HG03565 (cell line): Measurements from ENCODE around the gene SEMA3F.

Experiments
- ATAC-seq: cut with Tn5 transposase; IDR thresholded peaks from one replicate; pipeline ENCODE4 v1.9.1; 2021; ENCODE audit warnings: mild to moderate bottlenecking, moderate library complexity; ENCODE audit not compliant: unreplicated experiment

The SEMA3F gene

DNA sequence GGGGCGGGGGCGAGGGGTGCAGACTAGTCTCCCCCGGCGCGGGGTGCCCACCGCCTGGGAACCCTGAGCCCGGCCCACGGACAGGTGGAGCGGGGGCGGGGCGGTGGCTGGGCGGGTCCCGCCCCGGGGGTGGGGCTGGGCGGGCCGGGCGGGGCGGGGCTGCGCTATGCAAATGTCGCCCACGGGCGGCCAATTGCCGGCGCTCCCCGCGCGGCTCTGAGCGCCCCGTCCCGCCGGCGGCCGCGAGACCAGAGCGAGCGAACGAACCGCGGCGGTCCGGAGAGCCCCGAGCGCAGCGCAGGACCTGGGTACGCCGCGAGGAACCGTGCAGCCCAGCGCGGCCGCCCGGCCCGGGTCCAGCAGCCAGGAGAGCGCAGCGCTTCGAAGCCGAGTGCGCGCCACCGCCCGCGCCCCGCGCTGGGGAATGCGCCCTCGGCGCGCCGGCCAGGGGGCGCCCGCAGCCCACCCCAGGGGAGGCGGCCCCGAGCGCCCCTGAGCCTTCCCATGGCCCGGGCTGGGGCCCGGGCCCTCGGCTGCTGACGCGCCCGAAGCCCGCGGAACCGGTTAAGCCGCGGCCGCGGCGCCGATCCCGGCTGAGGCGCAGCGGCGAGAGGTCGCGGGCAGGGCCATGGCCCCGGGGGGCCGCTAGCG lies at the start of gene SEMA3F:
Gene SEMA3F, plus strand, starts transcription at position 485 of the 651 bp plus-strand sequence. CDS start 4,299 bp downstream, outside the sequence.
- no peak for ATAC-seq

DNA sequence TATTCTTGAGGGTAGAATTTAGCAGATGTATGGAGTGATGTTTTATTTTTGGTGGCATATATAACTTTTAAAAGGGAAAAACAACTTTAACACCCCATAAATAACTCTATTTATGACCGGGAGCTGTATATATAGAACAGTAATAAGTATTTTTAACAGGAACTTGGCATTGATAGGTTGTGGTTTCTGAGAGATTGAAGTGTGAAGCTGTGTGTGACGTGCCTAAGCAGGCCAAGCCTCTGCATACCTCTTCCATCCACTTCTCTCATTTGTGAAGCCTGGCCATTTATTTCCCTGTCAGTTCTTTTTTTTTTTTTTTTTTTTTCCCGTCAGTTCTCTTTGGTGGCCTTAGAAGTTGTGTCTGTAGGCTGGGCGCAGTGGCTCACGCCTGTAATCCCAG lies 43.4 kb upstream of the SEMA3F start:
- no peak for ATAC-seq

DNA sequence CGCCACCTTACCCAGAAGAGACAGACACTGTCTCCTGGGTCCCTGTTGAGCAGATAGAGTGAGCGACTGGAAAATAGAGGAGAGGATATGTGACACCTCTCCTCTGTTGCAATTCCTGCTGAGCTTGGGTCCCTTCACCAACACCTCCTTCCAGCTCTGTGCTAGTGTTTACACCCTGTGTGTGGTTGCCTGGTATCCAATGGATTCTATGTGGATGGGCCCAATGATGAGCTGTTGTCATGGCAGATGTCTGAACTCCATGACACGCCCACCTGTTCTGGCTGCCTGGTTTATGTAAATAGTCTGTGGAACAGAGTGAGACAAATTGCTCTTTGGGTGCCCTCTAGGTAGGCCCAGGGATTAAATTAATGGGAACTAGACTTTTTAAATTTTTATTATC lies 42.7 kb upstream of the SEMA3F start:
- no peak for ATAC-seq

DNA sequence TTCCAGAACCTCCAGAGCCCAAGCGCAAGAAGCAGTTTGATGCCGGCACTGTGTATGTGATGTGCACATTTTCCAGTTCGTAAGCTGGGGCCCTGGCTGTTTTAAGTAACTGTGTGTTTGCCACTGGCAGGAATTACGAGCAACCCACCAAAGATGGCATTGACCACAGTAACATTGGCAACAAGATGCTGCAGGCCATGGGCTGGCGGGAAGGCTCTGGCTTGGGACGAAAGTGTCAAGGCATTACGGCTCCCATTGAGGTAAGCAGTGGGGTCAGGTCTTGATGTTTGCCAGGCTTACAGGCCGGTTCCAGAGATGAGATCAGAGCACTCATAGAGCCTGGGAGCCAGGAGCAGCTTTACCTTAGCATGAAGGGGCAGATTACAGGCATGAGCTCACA lies 38.0 kb upstream of the SEMA3F start:
- no peak for ATAC-seq

DNA sequence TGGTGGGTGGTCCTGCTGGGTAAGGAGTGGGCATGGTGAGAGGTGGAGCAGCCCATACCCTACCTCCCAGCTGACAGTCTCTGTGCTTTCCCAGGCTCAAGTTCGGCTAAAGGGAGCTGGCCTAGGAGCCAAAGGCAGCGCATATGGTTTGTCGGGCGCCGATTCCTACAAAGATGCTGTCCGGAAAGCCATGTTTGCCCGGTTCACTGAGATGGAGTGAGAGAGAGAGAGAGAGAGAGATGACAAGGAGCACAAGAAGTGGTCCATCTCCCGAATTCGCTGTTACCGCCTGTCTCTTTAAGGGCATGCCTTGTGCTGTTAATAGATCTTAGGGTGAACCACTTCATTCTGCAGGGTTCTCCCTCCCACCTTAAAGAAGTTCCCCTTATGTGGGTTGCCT lies 36.9 kb upstream of the SEMA3F start:
- ATAC-seq: no peak

DNA sequence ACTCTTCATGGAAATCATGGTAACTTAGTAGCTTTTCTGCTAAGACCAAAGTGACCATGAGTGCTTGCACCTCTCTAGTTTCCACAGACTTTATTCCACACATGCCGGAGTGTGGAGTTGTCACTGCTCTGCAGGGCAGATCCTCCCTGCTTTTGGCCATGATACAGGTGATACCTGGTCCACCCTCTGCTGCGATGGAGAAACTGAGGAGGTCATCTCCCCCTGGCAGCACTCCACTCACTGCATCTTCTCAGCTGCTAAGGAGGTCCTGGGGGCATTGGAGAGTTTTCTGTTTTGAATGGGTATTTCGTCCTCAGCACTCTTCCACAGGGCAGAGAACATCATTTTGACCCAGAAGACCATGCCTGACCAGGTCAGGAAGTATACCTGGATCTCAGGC lies 35.3 kb upstream of the SEMA3F start:
- no peak for ATAC-seq

DNA sequence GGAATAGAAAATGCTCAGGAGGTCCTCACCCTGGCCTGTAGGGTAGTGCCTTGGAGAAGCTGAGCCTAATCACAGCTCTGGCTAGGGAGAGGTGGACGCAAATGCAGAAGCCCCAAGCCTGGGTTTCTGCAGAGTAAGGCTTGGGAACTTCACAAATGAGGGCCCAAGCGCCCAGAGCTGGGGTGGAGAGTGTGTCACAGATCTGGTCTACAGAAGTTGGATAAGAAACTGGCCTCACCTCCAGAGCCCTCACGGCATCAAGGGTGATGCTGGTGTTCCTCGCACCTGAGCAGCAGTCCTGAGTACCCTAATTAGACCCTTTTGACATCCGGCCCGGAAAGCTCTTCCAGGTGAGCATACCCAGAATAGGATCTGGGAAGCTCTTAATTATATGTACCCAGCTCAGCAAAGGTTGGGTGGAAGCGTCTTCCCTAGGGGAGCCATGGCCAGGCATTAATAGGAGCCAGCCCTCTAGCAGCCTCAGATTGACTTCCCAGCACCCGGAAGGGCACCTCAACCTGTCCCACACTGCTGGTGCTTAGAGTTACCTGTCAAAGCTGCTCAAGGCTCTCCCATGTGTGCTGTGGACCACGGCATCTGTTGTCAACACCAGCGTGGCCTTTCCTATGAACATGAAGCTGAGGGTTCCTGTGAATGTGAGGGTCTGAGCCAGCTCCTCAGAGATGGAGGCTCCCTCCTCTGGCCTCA lies 34.6 kb upstream of the SEMA3F start:
- ATAC-seq: no peak

DNA sequence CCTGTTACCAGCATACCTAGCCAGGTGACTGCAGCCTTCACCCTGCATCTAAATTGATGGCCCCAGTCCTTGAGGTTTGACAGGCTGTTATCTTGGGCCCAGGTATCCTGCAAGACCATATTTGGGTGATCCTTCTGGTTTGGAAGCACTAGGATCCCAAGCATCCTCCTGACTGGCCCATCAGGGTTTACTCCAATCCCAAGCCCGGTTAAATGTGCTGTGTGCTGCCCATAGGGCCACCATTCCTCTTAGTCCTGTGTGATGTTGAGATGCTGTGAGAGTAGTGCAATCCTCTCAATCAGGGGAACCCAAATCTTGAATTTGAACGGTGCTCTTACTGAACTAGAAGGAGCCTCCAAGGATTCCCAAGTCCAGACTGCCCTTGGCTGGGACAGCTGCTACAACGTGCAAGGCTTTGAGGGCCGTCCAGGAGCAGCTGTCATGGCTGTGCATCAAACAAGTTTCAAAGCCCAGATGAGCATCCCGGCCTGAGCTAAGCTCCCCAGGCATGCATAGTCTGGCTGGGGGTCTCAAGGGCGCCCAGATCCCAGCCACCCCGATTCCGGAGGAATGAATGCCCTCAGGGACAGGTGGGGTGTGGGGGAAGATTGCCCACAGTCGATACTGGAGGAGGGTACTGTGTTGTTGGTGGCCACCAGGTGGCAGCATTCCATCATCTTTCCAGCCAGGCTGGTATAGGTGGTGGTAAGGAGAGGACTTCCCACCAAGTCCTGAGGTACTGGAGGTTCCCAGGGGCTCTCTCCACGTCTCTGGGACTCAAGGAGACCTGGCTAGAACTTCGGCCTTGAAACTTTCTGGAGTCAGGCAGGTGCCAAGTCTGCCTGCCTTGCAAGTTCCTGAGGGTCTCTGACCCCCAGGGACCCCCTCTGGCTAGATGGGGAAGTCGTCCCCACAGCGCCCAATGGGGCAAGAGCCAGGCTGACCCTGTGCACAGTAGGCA lies 33.8 kb upstream of the SEMA3F start:
- no peak for ATAC-seq

DNA sequence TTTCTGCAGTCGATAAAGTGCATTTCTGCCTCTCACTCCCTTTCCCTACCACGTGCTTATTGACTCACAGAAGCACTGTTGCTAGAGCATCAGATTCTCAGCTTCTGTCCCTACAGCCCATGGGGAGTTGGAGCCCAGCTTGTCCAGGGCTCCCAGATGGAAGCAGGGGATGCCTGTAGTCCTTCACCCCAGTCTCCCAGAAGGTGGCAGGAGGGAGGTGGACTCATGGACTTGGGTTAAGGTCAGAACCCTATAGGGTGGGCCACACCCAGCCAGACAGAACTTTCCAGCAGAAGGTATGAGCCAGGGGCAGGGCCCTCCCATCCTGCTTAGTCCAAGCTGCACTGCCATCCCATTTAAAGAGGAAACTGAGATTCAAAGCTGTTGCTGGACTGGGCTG lies 33.1 kb upstream of the SEMA3F start:
- ATAC-seq: no peak

DNA sequence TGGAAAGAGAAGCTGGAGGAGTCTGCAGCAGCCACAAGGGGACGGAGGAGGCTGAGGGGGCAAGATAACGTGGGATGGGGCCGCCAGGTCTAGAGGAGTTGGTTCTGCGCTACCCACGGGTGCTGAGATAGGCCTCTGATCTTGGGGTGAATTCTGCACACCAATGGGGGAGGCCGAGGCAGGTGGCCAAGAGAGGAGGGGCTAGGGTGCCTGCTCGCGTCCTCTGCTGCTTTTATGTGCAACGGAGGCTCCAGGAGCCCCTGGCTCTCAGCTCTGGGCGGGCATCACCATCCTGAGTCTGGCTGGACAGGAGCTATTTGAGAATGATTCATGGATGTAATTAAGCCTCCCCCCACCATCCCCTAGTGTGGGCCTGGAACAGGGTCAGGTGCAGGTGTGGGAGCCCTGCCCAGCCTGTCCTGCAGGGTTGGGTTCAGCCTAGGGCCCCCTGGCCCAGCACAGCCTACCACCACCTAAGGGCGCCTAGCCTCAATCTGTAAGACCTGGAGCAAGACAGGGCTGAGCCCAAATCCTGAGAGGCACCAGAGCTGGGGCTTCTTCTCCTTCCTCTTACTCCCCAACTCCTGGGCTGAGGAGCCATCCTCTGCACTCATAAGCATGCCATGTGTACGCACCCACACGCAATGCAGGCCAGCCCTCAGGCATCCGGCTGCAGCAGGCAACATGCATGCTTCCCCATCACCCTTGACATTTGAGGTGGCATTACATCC lies 32.3 kb upstream of the SEMA3F start:
- no peak for ATAC-seq

DNA sequence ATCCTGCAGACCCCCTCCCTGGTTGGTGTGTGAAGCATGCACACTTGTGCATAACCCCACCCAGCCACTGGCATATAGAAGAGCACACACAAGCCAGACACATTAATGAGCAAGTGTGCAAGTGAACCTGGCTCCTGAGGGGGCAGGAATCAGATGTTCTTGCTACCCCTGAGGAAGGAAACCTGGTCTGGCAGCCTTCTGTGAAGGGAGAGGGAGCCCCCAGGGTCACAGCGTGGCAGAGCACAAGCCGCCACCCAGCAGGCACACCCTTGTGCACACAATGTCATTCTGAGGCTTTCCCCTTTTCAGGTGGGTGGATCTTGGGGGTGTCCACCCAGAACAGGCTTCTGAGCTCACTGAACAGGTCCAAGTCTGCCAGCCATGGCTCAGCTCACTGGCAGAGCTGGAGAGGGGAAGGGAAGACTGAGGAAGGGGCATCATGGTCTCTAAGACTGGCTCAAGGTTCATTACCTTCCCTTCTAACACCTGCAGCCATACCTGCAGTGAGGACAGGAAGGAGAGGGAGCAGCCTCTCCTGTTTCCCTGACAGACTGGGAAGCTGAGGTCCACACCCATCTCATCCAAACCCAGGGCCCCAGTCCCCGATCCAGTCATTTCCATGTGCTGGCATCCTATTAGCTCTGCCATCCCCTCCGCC lies 31.6 kb upstream of the SEMA3F start:
- no peak for ATAC-seq

DNA sequence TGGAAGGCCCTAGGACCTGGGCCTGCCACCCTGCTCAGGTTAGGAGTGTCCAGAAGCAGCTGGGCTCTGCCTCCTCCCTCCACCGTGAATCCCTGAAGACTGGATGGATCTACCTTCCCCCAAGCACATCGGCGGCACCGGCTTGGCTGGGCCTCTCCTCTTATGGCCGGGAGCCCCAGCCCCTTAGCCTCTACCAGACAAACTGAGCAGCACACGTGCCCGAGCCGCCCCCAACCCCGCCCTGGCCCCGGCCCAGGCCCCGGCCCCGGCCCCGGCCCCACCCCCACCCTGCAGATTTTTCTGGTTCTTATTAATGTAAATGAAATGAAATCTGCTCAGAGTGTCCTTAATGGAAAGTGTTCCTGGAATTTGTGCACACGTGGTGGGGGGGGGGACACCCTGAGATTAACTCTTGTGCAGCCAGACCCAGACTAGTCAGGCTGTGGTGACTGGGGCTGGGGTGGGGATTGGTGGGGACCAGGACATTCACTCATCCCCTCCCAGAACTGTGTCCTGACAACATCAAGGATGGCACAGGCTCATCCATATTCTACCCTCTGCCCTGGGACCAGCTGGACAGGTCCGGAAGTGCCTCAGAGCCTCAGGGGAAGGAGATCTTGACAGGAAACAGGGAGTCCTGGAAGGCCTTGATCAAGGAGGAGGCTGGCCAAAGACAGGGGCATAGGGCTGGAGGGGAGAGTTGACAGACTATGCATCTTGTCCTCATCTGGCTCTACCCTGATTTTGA lies 30.9 kb upstream of the SEMA3F start:
- no peak for ATAC-seq

DNA sequence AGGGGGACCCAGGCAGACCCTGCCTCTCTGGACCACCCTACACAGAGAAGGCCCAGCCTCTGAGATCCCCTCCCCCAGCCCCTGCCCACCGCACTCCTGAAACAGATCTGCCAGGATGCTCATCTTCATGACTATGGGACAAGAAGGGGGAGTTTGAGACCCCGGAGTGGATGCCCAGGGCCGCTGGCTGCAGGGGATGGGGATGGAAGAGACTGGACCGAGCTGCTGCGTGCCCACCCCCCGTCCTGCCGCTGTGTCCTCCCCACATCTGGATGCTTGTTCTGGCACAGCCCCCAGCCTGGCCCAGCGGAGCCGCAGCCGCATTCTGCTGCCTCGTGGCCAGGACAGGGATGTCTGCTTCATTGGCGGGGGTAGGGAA lies 30.3 kb upstream of the SEMA3F start:
- ATAC-seq: no peak

DNA sequence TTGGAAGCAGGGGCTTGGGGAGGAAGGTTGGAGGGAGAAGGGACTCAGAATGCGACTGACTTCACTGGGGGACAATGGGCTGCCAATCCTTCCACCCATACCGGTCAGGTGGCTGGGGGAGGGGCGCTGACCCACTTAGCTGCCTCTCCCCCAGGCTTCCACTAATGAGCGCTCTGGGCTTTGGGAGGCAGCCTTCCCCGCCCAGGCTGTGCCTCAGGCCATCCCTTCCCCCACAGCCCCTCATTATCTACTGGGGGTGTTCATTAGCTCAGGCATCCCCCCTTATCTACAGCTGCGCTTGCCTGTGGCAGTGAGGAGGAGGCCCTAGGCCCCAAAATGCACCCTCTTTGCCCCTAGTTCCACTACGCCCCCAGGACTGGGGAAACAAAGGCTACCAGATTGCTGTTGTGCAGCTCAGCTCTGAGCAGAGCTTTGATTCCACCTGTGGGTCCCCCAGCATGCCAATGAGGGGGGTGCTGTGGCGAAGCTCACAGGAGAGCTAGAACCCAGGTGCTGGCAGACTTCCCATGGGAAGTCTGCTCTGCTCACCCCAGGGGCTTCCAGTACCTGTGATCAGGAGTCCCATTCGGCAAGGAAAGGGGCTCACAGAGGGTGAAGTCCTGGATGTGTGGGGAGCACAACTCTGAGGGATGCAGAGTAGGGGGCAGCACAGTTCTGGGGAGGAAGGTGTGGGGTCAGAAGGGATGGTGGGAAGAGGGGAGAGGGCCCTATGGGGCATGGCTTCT lies 29.4 kb upstream of the SEMA3F start:
- no peak for ATAC-seq

DNA sequence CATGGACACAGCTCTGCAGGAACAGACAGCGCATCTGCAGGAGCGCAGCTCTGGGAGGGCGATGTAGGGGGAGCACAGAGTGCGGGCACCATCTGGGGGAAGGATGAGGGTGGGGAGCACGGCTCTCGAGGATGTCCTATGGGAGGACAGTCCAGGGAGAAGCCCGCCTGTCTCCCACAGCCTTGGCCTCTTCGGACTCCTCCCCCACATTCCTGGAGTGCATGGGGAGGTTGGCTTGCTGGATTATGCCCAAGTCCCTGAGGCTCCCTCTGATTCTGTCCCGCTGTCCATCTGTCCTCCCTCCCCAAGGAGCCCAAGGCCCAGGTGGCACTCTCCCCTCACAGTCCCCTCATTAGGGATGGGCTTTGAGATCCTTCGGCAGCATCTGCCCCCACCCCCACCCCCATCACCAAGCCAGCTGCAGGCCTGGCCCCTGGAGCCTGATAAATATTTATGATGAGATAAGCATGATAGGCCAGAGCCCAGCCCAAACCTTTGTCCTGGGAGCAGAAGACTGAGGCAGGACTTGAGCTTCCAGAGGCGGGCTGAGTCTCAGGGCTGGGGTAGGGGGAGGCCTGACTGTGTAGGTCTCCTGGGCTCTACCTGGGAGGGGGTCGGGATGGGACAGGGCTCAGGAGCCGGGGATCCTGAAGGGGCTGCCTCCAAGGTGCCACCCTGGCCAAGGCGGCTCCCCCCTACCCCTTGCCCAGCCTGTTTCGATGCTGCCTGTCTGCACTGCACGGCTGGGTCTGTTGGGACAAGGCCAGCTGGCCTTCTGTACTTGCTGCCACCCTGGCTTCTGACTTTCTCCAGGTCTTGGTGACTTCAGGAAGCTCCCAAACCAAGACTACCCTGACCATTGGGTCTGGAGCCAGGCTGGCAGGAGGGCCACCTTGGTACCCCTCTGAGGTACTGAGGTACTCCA lies 28.6 kb upstream of the SEMA3F start:
- no peak for ATAC-seq

DNA sequence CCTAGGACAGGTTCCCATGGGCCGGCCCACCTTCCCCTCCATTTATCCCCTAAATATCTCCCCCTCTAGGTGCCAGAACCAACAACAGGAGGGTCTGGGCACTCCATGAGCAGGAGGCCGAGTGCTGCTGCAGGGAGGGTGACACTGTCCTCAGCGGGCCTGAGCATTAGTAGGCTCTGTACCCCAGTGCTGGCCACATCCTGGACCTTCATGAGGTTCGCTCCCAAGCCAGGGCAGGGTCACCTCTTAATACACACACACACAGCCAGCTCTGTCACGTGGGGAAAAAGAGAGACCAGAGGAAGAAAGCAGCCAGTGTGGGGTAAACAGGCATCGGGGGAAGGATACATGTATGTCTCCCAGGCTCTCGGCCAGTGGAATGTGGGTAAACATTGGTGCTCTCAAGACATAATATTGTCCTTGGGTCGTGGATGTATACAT lies 27.9 kb upstream of the SEMA3F start:
- ATAC-seq: no peak

DNA sequence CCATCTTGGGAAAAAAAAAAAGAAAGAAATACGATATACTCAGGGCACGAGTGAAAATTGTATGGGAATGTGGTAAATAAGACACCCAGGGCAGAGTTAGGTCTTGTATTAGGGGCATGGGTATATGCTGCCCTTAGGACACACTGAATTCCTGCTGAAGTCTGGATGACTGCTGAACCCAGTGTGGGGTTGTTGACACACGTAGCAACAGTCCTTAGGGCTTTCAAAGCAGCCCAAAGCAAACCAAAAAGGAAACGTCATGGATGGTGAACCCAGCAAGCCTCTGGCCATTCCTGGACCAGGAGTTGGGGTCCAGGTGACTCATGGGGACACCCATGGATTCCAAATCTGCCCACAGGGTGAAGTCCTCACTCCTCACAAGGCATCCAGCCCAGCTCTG lies 27.1 kb upstream of the SEMA3F start:
- no peak for ATAC-seq

DNA sequence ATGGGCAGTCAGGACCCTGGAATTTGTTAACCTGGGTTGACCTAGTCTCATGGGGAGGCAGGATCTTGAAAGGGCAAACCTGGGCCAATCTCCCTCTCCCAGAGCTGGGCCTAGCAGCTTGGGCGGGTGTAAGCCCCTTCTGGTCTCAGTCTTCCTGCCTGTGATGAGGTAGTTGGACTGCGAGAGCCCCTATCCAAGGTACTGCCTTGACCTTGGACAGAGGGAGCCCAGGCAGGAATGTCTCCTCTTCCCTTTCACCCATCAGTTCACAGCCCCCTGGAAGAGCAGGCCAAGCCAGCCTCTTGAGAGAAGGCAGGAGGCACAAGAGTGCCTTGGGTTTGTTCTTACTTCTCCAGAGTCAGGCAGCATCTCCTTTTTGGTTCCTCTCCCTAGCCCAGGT lies 24.7 kb upstream of the SEMA3F start:
- no peak for ATAC-seq
